Ureter (tissue), 1 donor: ENCODE measurements around the gene NRIP1. TPM values are rescaled to one million over a fixed set of nuclear protein-coding genes. Genes with fewer than 3 reads are reported as not detected.
"Not testable (repeated sequence)": the region's sequence is repeated elsewhere in the genome, so short reads cannot be mapped to it uniquely, and the experiment has no call there.

ENCODE experiments used
- DNase-seq: peaks from one replicate; pipeline ENCODE4 v3.0.0-alpha.2; 2020; ENCODE audit warnings: low spot score
- total RNA-seq: library from RNA; stranded (reverse); gene quantifications from one replicate; pipeline ENCODE4 v1.2.4, GENCODE V29; 2023
- donor health status: DM: yes; HTN: yes; CAD: no.

Gene NRIP1
- total RNA-seq, 1 donor from 2014 or later, result 45.5 TPM

DNA sequence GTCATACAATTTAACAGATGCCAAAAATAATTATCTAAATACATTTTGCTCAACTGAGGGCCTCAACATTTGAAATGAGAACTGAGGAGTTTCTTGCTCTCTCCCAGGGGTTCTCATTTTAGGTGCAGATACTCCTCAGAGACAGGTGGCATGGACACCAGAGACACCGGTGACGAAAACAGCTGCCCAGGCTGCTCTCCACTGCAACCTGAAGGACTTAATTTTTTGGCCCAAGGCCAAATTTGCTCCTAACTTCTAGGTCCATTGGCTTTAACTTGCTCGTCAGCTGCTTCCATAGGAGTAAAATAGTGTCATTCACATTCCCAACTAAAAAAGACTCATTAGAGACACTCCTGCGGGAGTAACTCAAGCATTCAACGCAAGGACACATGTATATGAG is 87.0 kb downstream of the NRIP1 start:
- DNase-seq, result no peak

DNA sequence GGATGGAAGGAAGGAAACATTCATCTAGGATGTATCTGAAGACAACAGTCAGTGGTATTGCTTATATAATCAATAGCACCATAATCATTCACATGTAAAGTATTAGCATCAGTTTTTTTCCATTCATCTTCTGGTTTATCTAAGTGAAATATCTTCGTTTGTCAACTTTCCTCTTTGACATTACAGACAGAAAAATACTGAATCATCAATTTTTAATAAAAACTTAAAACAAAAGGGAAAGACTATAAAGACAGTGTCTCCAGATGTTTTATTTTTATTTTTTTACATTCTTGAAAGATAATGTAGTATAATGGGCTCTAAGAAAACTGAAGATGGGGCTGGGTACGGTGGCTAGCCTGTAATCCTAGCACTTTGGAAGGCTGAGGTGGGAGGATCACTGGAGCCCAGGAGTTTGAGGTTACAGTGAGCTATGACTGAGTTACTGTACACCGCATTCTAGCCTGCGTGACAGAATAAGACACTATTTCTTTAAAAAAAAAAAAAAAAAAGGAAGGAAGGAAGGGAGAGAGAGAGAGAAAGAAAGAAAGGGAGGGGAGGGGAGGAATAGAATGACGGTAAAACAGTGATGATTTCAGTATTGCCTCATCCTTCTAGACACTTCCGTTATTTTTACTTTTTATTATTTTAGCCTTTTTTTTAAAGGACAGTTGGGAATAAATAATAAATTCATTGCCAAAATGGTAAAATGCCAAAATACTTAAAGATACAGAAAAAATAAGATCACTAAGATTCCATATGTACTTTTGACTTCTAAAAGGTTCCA is 89.5 kb downstream of the NRIP1 start:
- DNase-seq, result no peak

DNA sequence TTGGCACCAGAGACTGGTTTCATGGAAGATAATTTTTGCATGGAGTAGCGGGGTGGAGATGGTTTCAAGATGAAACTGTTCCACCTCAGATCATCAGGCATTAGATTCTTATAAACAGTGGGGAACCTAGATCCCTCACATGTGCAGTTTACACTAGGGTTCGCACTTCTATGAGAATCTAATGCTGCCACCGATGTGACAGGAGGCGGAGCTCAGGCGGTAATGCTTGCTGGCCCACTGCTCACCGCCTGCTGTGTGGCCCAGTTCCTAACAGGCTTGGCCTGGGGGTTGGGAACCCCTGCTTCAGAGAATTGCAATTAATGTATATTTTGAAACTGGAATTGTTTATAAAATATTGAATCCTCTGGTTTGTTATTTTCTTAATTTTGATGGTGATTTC is 92.1 kb downstream of the NRIP1 start:
- no peak for DNase-seq

DNA sequence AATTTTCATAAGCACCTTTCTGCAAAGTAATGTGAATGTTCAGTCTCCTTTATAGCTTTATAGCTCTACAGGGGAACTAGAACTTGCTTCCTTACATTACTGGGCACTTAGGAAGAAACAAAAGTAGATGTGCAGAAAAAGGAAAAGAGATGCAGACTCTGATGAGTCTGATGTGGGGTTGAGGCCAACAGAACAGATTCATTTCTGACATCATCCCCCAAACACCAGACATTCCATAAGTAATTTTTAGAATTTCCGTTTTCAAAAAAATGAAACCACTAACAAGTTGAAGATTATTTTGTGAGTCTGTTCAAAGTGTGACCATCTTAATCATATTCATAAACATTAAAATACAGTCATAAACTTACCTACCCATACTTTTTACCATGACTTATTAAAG is 96.0 kb downstream of the NRIP1 start:
- no peak for DNase-seq

DNA sequence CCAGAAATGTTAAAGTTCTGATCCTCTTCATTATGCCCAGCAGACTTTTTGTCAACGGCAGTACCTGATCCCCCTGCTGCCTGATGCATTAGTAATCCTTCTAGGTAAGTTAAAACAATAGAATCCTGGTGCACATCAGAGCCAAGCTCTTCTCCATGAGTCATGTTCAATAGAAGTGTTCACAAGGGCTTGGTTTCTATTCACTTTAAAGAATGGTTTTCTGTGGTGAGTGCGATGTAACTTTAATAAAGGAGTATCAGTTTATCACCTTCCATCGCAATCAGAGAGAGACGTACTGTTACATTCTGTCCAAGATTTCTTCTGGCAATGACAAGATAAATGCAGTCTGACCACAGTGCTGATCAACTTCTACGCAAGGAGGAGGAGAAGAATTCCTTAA is 96.8 kb downstream of the NRIP1 start:
- no peak for DNase-seq

DNA sequence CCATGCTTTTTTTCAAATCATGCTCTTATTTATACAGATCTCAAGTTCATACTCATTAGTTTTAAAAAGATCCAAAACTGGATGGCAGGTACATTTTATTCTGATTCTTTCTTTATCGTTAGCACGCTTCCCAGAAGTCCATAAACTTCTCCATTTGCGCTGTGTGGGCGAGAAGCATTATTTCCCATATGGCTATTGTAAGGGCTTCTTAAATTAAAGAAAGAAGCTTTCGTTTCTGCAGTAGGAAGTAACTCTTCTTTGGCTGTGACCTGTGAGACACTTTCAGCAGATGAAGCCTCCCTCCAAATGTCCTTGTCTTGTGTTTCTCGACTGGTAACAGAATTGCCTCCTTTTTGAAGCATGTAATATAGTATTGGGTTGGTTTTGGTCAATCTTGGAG is 100.2 kb downstream of the NRIP1 start:
- DNase-seq, result no peak

DNA sequence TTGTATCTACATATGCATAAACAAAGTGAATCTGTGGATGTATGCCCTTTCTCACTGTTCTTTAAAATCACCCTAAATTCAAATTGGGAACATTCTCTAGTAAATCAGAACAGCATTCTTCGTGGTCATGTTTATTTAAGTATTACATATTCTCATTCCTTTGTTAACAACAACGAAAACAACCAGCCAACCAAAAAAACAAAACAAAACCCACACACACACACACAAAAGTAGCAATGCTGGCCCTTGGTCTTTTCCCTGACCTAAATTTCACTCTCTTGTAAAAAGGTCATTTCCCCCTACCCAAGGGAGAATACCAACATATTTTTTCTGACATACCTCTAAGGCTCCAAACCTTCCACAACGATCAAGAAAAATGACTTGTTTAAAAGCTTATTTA is 102.6 kb downstream of the NRIP1 start:
- DNase-seq, result no peak

DNA sequence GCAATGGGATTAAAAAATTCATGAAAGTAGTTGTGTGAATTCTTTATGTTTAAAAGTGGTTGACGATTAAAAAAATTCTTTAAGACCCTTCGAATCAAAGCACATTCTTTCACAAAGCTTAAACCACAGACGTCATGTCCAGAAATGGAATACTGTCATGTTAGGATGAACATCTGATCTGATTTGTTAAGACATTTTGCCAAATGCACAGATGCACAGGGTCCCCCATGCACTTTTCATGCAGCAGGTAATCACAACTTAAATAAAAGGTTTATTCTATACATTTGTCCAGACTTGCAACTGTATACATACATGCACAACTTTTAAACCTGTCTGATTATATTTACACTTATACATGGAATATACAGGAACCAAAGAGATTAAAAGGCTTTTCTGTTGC is 103.3 kb downstream of the NRIP1 start:
- DNase-seq, result no peak

DNA sequence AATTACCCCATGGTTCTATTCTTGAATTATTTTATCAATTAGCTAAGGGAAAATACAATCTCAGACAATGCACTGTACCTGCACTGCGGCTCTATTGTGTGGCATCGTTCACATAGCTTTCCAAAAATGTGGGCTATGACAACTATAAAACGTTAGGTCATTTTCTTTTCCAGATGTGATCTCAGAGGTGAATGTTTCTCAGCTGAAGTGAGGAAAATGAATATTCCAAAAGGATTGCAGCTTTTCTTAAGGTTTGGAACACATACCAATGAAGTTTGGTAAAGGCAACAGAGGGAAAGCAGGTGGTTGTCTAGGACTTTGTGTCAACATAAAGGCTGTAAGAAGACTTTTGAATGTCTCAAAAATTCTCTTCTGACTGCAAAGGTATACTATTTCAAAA is 105.5 kb downstream of the NRIP1 start:
- no peak for DNase-seq

DNA sequence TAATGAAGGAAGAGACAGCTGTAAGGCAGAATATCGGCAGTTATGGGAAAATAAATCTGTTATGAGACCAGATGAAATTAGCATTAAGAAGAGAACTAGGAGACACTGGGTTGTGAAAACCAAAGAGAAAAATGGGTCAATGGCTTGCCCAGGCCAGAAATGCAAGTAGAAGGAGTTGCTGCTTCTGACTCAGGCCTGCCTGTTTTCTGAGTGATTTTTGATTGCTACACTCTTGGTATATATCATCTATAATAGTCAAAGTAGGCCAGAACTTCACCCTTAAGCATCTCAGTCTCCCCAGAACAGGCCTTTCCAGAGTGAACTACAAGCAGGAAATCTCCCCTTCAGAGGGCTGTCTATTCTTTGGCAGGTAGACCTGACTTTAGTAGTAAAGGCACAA is 107.0 kb downstream of the NRIP1 start:
- no peak for DNase-seq

DNA sequence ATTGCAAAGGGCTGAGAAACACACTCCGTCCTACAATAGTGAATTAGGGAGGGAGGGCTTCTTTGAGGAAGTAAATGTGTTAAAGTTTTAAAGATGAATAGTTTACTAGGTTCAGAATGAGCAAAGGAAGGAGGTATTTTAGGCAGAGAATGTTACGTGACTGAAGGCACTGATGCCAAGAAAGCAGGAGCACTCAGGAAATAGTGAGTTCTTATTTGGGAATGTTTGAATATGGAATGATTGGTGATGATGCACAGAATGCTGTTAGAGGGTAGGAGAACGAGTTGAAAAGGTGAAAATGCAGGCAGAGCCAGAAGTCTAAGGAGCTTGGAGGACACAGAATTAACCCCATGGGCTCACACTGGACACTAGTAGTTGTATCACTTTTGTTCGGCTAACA is 108.0 kb downstream of the NRIP1 start:
- no peak for DNase-seq

DNA sequence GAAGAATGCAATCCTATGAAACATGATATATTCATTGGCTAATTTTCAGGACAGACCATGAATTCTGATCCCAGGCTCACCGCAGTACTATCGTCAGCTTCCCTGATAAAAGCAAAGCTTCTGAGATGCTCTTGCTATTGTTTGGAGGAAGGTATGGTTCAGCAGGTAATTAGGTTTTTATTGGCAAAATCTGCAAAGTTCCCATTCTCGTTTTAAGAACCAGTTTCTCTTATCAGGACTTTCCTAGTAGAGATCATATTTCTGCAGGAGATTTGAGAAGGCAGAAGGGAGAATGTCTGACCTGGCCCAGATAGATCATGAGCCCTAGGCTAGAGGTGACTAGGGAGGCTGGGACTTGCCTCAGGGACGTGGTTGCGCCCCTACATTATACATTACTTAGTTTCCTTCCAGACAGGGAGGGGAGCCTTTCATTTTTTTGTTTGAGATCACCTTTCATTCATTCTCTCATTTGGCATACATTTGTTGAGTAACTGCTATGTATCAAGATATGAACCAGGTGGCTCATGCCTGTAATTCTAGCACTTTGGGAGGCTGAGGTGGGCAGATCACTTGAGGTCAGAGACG is 108.8 kb downstream of the NRIP1 start:
- DNase-seq, result no peak

DNA sequence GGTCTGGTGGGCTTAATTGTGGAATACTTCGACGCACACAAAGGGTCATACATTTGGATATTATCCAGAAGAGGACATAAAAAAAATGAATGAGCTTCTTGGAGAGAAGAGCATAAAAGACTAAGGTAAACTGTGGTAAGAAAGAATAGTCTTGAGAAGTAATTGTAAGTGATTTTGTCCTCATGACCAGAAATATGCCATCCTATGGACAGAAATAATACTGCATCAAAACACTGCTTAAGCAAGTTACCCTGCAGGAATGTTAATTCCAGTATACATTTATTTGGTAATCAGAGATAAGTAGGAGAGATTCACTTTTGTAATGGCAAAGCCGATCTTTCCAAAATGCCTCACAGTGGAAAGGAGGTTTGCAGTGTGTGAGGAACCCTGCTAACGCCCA is 111.9 kb downstream of the NRIP1 start:
- DNase-seq, result no peak

DNA sequence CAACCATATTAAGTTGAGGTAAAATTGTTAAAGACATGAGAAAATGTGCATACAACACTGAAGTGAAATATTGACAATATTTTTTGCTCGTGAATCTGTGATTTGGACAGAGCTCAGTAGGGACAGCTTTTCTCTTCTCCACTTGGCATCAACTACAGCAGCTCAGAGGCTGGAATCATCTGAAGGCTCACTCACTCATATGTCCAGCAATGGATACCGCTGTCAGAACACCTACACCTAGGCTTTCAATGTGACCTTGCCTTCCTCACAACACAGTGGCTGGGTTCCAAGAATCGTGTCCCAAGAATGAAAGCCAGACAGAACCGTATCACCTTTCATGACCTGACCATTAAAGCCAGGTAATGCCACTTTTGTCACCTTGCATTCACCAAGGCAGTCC is 115.2 kb downstream of the NRIP1 start:
- no peak for DNase-seq

DNA sequence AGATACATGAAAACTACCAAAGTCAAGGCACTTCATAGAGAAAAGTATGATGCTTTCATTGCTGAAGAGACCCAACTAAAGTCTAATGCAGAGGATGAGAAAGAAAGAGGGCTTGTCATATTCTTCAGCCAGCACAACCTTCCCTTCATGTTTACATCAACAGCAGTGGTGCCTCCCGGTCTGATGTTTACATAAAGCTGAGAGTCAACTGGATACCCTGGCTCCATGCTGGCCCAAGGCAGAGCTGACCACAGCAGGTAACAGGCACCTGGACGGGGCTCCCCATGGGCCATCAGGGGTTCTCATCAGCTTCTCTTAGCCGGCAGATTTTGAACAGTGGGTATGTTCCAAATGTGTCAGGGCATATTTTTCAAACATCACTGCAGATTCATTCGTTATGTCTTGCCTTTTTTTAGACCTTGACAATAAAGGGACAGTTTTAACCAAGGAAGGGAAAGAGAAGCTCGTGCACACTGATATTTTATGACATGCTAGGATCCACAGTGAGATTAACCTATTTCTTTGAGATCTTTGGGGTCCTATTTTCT is 117.1 kb downstream of the NRIP1 start:
- DNase-seq, result no peak

DNA sequence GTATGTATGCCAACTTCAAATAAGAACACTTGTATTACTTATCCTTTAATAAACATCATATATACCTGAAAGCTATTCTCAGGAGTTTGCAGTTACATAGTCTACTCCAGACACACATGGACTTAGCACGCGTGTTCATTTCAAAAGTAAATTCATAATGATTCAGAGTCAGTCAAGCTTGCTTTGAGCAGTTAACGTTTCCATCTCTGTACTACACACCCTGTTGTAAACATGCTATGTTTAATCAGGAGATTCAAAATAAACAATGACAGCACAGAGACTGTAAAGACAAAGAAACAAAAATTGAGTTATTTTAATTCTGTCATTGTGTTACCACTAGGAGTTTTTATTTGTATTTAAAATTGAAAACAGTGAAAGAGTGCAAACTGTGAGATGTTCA is 119.6 kb downstream of the NRIP1 start:
- no peak for DNase-seq

DNA sequence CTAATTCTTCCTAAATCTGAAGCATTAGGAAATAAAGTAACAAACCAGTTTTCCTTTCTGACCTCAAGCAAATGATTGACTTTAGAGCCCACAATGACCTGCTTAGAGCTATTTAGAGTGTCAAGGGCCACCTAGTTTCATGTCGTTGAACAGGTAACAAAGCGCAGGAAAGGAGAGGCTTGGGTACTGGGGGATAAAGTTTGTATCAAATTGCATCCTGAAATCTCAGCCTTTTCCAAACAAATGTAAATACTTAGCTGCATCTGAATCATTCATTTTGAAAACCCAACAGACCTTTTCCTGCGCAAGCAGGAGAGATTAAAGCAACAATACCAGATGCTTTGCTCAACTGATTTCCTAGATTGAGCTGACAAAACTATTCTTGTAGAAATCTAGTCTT is 121.2 kb downstream of the NRIP1 start:
- DNase-seq, result no peak

DNA sequence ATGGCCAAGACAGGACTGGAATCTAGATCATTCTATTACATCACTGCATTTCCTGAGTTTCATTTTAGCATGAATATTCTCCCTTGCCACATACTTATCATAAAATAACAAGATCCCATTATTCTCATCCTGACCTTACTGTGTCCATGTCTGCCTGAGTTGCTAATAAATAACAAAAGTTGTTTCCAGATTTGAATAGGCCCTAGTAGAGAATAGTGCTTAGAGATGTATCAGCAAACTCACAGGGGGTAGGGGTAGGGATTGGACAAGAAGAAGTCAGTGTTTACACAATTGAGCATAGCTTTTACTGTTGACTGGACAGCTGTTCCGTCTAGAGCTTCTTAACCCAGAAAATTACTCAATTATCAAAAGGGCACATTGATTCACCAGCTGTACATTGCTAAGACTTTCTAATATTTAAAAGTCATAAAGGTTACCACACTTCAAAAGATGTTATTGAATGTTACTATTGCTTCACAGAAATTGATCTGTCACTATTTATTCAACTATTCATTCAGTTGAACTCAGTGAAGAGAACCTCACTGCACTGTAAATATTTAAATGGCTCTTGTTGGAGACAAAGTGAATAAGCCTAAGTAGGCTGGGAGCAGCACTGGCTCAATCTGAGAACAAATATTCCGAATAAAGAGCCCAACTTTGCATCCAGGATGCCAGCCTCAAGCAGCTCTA is 121.9 kb downstream of the NRIP1 start:
- DNase-seq, result no peak

DNA sequence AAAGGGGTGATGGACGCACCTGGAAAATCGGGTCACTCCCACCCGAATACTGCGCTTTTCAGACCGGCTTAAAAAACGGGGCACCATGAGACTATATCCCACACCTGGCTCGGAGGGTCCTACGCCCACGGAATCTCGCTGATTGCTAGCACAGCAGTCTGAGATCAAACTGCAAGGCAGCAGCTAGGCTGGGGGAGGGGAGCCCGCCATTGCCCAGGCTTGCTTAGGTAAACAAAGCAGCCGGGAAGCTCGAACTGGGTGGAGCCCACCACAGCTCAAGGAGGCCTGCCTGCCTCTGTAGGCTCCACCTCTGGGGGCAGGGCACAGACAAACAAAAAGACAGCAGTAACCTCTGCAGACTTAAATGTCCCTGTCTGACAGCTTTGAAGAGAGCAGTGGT is 137.5 kb downstream of the NRIP1 start:
- DNase-seq, result not testable (repeated sequence)

DNA sequence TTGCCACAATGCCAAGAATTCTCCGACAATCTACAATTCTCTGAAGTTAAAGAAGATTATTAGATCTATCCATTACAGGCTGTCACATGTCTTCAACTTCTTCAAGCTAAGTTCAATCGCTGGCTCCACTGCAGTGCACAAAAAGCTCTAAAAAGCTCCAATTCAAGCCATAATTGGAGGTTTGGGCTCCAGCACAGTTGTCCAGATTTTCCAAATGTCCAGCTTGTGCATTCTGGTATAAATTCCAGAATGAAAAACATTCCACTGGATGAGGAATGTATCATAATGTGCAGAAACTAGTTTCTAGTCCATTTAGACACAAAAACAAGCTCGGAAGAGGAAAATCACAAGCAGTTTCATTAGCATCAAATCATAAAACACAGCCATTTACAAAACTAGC is 138.6 kb downstream of the NRIP1 start:
- DNase-seq, result no peak

DNA sequence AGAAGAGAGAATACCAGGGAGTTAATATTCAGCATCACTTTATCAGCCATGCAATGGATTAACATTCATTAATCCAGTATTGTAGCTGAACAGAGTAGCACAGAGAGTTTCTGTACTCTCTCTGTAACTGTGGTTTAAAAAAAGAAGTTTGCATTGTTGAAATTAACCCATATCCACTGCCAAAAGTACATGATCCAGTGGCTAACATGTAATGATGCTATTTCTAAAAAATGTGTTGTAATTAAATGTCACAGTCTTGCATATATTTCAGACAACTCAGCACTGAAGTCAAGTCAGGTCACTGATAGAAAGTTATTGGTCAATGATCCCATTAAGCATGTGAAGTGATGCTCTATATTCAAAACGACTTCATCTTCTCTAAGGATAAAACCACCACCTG is 141.3 kb downstream of the NRIP1 start:
- no peak for DNase-seq

DNA sequence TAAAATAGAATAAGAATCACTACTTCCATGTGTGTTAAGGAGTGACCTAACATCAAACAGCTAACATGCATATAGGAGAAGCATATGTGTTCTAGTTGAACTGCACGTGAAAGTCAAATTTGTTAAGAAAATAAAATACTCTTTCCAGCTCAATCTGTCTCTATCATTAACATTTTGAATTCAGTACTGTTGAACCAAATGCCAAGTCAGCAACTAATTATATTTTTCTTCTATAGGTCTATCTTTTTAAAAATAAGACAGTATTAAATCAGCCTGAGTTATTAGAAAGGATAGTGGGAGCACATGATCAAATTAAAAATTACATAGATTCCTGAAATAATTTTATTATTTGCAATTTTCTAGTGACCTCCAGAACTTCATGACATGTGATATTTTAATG is 141.8 kb downstream of the NRIP1 start:
- DNase-seq, result no peak

DNA sequence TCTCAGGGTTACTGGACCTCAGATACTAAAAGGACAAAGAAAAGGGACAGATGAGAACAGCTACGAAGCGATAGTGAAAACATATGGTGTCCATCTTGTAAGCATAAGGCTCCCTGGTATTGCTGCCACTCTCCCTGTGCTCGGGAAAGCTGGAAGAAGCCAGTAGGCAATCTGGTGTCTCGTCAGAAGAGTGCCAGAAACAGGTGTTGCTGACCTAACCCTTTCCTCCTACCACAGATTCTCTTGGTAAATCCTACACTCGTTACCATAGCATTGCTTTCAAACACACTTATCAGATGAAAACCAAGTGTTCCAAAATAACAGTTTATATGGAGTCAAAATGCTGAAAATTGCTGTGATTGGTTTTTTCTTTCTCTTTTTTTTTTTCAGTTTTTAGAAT is 146.3 kb downstream of the NRIP1 start:
- no peak for DNase-seq
